ENCODE results near the gene SH3RF3.

SH3RF3 gene

DNA sequence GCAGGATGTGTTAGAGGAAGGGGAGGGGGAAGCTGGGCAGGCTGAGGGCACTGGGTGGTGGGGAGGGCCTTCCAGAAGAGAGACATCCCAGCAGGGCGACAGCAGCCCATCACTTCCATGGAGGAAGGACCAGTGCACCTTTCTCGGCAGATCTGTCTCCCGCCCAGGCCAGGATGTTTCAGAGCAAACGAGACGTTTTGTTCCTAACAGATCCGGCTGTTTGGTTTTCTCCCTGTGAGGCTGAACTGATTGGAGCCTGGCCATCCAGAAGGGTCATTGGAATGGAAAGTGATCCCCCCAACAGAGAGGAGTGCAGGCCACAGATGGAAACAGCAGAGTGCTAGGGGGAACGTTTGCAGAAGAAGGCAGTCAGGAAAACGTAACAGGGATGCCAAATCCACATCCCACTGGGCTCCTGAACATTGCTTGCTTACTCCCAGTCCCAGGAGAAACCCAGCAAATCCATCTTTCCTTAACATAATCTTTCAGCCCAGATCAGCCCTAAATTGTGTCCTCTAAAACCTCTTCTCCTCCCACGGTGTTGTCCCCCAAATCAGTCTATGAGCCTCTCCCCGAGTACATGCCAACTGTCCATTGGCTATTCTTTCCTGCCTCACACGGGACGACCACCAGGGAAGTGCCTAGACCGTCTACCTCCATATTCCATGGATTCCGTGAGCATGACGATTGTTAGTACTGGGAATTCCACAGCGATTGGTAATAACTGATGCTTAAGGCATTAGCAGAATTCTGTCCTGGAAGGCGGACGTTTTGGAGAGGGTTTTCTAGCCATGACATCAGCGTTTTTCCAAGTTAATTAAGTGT lies 357.9 kb downstream of the SH3RF3 start:
- DNase-seq, result no peak

DNA sequence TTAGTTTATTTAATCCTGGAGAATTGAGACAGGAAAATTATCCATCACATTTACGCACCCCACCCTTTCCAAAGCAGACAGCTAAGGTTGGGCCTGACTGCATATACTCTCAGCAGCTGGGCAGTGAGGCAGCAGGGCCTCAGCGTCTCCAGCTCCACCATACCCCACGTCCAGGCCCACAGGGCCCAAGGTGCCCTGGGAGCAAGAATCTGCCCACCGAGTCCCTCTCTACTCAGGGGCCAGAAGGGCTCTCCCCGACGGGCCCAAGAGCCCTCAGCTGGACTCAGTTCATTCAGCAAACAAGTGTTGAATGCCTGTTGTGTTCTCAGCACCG lies 358.5 kb downstream of the SH3RF3 start:
- DNase-seq, result no peak

DNA sequence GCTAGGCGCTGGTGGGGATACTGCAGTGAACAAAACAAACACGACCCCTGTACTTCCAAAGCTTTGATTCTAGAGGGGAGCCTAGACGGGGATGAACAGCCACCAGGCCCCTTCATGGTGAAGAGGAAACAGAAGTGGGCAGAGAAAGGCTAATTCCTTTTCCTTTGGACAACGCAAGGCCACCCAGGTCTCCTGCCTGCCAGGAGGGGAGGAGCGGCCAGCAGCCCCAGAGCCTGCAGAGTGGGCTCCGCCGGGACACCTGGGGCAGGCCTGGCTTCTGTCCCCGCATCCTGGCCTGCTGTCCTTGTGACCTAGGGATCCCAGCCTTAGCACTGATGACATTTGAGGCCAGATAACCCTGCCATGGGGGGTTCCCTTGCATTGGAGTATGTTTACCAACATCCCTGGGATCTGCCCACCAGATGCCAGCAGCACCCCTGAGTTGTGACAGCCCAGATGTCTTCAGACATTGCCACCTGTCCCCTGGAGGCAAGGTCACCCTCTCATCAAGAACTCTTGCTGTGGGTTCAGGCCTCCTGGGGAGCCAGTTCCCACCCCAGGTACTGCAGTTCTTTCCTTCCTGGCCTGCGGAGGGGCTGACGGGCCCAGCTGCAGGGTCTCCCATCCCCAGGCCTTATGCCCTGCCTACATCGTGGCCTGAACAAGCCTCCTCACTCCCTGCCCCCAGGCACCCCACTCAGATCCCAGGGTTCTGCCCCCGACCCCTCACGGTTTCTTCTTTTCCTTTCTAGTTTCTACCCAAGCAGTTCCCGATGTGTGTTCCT lies 359.1 kb downstream of the SH3RF3 start:
- DNase-seq, result no peak

DNA sequence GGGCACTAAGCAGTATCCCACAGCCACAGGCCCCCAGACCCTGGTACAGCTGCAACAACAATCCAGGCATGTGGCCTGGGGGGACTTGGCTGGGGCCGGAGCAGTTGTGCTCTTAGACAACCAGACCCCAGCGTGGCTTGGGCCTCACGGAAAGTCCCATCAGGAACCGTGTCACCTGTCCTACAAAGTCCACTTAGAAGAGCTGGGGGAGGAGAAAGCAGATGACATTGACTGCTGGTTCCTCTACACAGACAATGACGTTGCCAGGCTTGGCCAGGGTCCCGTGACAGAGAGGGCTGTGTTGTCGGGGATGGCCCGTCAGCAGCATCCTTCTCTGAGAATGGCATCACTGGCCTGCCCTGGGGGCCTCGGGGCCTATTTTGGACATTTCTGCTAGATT lies 360.3 kb downstream of the SH3RF3 start:
- DNase-seq, result no peak

DNA sequence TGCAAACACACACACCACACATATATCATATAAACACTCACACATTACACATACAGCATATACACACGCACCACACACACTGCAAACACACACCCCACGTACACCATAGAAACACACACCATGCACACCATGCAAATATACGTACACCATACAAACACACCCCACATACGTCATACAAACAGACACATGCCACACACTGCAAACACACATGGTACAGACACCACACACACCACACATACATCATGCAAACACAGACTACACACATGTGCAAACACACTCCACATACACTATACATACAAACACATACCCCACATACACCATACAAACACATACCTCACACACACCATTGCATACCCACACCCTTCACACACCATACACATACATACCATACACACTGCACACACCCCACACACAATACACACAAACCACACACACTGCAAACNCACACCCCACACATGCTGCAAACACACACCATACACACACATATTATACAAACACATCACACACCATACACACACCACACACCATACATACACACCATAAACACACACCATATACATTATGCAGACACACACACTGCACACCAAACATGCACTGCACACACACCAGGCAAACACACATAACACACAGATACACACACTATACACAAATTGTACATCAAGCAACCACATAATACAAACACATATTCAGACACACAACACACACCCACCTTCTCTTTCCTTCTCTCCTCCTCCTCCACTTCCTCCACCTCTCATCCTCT lies 364.4 kb downstream of the SH3RF3 start:
- DNase-seq, result no peak

DNA sequence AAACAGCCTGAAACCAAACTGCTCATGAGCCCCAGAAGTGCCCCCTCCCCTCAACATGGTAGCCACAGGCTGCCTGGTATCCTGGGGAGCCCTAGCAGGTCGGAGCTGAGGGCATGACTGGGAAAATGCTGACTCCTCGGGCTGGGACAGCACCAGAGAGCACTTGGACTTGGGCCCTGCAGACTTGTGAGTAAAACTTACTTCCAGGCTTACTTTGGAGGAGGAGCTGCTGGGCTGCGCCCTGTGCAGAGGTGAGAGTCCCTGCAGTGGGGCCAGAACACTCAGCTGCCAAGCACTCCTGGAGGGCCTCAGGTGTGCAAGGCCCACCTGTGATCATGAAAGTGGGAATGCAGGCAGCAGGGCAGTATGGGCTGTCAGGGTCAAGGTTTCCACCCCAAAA lies 365.3 kb downstream of the SH3RF3 start:
- no peak for DNase-seq

DNA sequence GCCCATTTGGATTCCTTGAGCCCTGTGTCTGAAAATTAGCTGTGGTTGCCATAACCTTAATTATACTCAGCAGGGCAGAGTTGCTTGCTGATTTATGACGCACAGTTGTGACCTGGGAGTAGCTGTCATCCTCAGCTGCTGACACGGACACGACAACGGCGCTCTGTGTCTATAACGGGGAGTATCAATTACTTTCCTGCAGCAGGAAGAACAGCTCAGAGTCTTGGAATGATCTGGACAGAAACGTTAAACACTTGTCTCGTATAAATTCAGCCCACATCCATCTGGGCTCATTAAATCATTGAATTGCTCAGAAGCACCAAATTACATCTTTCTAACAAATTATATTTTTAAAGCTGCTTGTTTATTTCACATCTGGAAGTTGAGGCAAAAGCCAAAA lies 368.5 kb downstream of the SH3RF3 start:
- no peak for DNase-seq

DNA sequence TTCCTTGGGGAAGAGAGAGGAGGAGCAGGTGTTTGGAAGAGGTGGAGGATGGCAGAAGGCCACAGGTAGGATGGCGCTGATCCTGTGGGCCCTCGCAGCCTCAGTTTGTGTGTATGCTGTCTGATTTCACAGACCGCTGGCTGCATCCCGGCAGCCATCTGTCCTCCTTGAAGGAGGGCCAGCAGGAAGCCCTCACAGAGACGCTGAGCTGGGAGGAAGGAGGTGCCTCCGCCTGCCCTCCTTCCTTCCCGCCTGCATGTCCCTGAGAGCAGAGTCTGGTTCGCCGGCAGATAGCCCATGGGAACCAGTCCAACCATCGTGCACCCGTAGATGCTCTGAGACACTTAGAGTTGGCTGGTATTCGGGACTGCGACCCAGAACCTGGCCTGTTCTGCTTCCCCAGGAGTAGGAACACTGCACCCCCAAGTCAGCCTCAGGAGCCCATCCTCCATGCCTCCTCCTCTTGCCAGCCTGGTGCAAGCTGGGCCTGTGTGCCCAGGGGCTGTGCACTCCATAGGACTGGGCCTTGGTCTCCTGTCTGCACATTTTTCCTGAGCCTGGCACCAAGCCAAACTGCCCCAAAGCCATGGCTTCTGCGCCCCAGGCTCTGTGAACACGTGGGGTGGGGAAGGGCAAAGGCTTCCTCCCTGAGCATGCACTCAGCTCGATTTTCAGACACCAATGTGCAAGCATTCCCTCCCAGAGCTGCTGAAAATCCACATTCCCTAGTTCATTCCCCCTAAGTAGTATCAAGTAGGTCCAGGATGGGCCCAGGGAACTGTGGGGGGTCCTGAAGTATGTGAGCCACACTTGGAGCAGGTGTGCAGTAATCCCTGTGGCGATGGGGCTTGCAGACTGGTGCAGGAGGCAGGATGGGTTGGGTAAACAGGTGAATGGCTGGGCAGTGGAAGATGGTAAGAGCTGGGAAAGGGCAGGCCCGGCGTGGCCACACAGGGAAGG lies 369.2 kb downstream of the SH3RF3 start:
- DNase-seq, result no peak

DNA sequence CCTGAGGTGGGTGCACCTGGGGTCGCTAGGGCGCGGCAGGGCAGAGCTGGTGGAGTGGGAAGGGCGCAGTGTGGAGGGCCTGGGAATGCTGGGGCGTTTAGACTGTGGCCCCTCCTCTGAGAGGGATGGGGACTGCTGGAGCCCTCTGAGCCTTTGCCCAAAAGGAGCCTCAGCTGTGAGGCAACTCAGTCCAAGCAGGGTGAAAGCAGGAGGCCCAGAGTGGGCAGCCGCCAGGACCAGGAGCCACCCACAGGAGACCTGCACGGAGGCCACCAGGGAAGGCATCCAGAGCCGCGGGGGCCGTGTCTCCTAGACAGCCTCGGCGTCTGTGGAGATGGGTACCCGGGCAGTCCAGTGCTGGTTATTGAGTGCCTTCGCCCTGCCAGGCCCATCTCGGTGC lies 369.9 kb downstream of the SH3RF3 start:
- no peak for DNase-seq

DNA sequence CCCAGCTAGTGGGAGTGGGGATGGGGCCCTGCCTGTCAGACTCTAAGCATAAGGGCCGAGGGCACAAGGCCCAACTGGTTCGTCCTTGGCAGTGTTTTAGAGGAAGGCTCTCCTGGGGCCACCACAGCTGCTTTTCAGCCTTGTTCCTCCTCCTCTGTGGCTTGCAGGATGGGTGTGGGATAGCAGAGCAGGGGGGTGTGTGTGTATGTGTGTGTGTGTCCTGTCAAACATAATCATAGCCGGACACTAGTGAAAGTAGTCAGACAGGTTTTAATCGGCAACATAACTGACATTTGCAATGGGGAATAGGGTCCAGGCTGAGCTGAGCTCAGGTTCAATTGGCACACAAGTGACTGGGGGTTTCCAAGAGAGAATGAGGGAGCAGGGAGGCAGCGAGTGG lies 370.6 kb downstream of the SH3RF3 start:
- DNase-seq, result no peak

DNA sequence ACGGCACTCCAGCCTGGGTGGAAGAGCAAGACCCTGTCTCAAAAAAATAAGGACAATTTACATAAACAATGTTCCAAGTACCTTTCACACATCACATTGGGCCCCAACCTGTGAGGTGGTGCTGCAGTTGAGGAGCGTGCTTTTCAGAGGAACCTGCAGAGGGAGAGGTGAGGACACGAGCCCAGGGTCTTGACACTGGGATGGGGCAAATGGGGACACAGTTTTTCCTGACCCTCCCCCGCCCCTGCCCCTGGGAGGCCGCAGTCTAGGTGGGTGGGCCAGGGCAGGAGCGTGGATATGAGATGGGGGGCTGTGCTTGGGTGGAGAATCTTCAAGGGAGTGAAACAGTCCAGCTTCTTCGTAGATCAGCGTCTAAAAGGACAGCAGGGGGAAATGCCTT lies 371.9 kb downstream of the SH3RF3 start:
- no peak for DNase-seq

DNA sequence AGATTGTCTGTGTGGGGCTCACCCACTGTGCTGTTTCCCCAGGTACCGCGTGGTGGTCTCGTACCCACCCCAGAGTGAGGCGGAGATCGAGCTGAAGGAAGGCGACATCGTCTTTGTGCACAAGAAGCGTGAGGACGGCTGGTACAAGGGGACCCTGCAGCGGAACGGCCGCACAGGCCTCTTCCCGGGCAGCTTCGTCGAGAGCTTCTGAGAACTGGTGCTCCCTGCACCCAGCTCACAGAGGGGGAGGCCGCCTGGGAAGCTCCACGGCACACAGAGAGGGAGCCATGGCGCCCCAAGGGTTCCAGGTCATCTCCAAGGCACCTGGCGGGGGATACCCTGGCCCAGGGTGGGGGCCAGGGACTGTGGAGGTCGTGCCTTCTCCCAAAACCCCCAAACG lies 372.5 kb downstream of the SH3RF3 start:
- DNase-seq, result no peak

DNA sequence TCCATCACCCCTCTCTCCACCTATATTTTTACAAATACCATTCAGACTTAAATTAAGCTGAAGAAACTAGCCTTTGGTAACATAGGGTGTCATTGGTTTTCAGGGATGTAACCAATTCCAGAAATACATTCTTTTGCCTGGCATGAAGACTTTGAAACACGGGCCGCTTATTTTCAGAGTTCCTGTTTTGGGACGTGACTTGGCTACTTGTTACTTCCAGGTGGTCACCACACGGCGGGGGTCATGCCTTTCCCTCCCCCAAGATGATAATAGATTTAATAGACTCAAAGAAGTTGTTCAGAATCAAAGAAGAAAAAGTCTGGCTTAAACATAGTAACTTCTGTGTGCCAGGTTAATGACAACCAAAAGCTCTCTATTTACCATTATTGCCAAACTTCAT lies 374.2 kb downstream of the SH3RF3 start:
- no peak for DNase-seq

DNA sequence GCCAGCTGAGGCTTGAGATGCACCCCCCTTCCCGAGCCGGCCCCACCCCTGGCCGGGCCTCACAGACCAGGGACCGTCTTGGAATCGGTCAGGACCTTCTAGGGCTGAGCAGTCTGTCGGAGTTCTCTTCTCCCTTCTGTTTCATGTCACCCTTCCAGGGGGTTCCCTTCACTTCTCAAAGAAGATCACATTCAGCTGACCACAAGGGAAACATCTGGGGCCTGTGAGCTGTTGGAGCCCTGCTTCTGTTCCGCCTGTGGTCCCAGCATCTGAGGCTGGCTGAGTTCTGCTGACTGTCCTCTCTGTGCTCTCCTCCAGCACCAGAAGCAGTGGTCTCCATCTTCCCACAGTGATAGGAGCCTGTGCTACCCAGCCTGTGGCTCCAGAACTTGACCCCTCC lies 378.2 kb downstream of the SH3RF3 start:
- DNase-seq, result no peak

DNA sequence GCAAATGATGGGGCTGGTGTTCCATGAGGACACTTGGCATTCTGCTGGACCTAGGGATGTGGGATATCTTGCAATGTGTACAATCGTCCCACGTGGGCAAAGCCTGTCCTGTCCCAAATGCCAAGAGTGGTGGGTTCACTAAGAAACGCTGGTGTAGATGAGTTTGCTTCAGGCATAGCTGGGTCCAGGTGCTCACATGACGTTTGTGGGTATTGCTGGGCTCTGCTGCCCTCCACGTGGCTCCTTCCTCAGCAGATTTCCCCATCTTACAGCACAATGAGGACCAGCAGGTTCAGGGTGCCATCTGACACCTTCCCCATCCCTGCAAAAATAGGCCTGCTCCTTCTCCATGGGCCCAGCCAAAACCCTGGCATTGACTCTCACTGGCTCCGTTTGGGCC lies 378.8 kb downstream of the SH3RF3 start:
- no peak for DNase-seq

DNA sequence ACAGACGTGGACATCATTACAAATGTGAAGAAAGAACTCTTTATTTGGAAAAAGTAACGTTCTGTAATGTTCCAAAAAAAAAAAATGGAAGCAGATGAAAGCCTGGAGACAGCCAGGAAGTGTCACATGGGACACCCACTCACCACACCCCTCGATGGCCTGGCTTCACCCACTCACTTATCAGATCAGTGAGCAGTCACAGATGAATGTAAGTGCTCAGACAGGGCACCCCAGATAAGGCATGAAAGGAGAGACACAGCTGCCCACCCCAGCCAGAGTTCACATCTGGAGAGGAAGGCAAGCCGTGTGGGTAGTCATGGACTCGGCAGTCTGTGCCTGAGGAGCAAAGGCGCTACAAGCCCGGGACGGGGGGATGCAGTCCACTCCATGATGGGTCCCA lies 379.6 kb downstream of the SH3RF3 start:
- no peak for DNase-seq

DNA sequence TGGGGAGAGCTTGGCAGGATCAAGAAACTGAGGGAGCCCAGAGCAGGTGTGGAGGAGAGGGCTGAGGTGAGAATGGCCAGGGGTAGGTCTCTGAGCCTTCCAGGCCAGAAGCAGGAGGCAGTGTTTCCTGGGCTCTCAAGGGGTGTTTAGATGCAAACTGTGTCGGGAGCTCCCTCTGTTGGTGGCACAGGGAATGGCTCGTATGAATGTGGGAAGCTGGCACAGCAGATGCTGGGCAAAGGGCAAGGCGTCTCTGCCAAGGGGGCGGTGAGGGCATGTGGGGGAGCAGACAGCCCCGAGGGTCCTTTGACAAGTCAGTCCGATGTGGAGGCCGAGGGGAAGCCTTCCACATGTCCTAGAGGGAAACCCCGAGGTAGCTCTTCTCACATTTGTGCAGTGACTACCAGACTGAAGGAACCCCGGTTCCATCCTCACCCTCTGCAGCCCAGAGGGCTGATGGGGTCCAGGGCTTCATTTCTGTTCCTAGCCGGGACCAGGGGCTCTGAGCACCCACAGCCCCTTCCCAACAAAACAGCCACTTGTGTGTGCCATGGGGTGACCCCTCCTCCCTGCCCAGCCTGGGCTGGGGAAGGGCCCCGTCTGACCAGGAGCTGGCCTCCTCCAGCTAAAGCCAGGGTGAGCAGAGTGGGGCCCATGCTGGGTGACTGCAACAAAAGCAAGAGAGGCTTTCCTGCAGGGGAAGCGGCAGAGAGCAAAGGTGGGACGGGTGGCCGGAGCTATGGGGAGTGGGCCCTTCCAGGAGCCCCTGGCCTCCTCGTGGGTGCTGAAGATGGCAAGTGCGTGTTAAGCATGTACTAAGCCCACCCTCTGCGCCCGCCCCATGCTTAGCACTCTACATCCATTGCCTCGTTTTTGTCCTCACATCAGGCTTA lies 381.4 kb downstream of the SH3RF3 start:
- DNase-seq, result peak; percentile 46

DNA sequence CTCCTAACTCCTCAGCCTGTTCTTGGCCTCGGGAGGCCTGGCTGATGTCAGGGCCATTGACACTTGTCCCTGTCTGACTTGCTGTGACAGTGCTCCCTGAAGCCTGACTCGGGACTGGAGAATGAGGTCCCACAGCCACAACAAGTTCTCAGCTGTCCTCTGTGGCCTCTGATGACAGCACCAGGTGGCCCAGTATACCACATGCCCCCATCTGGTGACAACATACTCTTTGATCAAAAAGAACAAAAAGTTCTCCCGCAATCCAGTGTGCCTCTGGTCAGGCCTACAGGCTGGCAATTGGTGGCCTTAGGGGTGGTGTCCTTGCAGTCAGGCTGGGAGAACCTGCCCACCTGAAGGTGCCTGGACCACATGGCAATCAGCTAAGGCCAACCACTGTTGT lies 382.2 kb downstream of the SH3RF3 start:
- no peak for DNase-seq

DNA sequence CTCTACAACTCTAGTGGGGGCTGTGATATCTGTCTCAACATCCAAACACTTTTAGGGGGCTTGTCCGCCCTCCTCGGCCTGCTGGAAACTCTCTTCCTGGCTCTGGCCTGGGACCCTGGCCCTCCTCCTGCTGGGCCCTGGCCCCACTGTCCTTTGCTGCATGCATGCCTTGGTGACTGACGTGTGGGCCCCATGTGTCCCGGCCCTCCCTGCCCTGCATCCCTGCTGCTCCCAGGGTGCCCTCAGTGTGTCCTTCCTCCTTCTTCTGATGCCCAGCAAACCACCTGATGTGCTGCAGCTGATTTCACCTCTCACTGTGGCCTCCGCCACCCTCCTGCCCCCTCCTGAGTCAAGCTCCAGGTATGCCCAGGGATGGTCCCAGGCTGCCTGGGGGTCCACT lies 383.1 kb downstream of the SH3RF3 start:
- no peak for DNase-seq

DNA sequence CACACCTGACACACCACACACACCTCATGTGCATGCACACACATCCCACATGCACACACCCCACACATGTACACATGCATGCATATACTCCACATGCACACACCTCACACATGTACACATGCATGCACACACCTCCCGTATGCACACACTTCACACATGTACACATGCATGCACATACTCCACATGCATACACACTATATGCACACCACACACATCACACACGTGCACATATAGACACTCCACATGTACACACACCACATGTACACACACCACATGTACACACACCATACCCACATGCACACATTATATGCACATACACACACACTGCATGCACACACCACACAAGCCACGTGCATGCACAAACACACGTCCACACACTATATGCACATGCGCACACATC lies 384.2 kb downstream of the SH3RF3 start:
- DNase-seq, result no peak

DNA sequence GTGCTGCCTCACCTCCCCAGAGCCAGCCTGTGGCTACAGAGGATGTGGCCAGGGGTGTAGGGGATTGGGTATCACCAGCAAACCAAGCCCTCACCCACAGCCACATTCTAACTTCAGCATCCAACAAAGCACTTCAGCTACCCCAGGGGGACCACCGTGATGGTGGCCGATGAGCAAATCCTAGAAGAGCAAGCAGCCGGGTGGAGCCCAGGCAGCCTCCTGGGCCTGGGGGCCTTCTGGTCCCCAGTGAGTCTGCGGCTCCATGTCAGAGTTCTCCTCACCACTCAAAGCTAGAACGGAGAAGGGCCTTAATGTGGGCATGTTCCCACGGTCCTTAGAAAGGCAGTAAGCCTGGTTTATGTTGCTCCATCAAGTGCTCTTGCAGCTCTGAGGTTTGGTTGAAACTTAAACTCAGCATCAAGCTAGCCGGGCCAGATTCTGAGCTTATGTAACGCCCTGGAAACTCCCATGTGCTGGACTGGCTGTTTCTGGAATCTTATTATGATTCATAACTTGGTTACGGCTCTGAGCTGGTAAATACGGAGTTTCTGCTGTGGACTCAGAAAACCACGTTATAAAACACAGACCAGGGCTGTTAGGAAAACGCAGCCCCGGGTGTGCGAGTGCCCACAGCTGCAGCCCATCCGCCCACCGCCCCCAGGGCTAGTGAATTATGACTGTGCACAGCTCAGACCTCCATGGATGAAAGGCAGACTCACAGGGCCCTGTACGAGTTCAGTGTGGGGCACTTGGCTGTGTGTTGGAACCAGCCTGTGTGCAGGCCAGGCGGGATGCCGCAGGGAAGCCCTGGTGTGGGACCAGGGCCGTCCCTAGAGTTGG lies 385.0 kb downstream of the SH3RF3 start:
- DNase-seq, result no peak
